NCI-H2171 treated with DMSO at 0.1 percent for 48 hours (cell line): ENCODE data around the gene RALGAPA2.

ENCODE experiments used
- DNase-seq: peaks from one replicate; lab custom pipeline; 2025; lab: John Stamatoyannopoulos, UW

RALGAPA2 gene

GRCh38 chr20:20721489-20721888 is 9.0 kb upstream of the RALGAPA2 start:
- no peak for DNase-seq

GRCh38 chr20:20720158-20720557 is 7.7 kb upstream of the RALGAPA2 start:
- no peak for DNase-seq

- no peak for DNase-seq
Measured at GRCh38 chr20:20719411-20719810, 7.0 kb upstream of the RALGAPA2 start.

GRCh38 chr20:20713244-20713765 is 861 bp upstream of the RALGAPA2 start:
- no peak for DNase-seq

- no peak for DNase-seq
Measured at GRCh38 chr20:20712004-20712473, 405 bp downstream of the RALGAPA2 start.

GRCh38 chr20:20711413-20711812 is 1.0 kb downstream of the RALGAPA2 start:
- DNase-seq, result peak; percentile 16

- DNase-seq, result no peak
Measured at GRCh38 chr20:20710443-20711315, 1.8 kb downstream of the RALGAPA2 start.

GRCh38 chr20:20709887-20710286 is 2.6 kb downstream of the RALGAPA2 start:
- DNase-seq, result no peak

- no peak for DNase-seq
Measured at GRCh38 chr20:20706285-20706684, 6.2 kb downstream of the RALGAPA2 start.

- DNase-seq, result no peak
Measured at GRCh38 chr20:20702330-20703245, 9.9 kb downstream of the RALGAPA2 start.

- no peak for DNase-seq
Measured at GRCh38 chr20:20699917-20700316, 12.5 kb downstream of the RALGAPA2 start.

- no peak for DNase-seq
Measured at GRCh38 chr20:20699144-20699543, 13.3 kb downstream of the RALGAPA2 start.

GRCh38 chr20:20697325-20697845 is 15.1 kb downstream of the RALGAPA2 start:
- DNase-seq, result no peak

GRCh38 chr20:20695250-20695816 is 17.1 kb downstream of the RALGAPA2 start:
- no peak for DNase-seq

- no peak for DNase-seq
Measured at GRCh38 chr20:20694591-20694990, 17.9 kb downstream of the RALGAPA2 start.

GRCh38 chr20:20692587-20692986 is 19.9 kb downstream of the RALGAPA2 start:
- DNase-seq, result no peak

- DNase-seq, result peak; percentile 47
Measured at GRCh38 chr20:20691477-20692235, 20.8 kb downstream of the RALGAPA2 start.

GRCh38 chr20:20690676-20691476 is 21.6 kb downstream of the RALGAPA2 start:
- DNase-seq, result no peak

- no peak for DNase-seq
Measured at GRCh38 chr20:20687319-20687718, 25.1 kb downstream of the RALGAPA2 start.

- DNase-seq, result peak; percentile 66
Measured at GRCh38 chr20:20685635-20686034, 26.8 kb downstream of the RALGAPA2 start.
